Dedifferentiated amniotic fluid mesenchymal stem cell (primary cell): ENCODE results near the gene SSC5D.
"Not testable (repeated sequence)": the region's sequence is repeated elsewhere in the genome, so short reads cannot be mapped to it uniquely, and the experiment has no call there.

Experiments used
- DNase-seq: peaks from one replicate; pipeline ENCODE4 v3.0.0-alpha.2; 2016; ENCODE audit errors: extremely low spot score

Gene SSC5D

GRCh38 chr19:55487924-55488687 lies at the start of gene SSC5D:
Gene SSC5D, plus strand, starts transcription at chr19:55488436. Its CDS starts 154 bp downstream, at chr19:55488590.
- no peak for DNase-seq

DNA sequence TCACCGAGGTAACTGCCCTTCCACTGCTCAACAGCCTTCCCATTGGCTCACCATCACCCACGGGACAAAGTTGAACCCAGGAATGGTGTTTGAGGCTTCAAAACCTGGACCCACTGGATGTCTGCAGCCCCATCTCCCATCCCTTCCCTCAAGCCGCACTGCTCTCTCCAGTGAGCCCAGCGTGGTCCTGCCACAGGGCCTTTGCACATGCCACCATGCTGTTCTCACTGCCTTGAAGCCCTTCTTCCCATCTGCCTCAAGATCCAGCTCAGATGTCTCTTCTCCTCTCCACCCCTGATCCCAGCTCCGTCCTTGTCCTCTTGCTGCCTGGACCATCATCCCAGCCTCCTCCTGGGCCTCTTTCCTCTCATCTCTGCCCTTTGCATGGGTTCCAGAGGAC lies 49.2 kb upstream of the SSC5D start:
- no peak for DNase-seq

- no peak for DNase-seq
Measured at GRCh38 chr19:55440411-55441105, 47.7 kb upstream of the SSC5D start.

- no peak for DNase-seq
Measured at GRCh38 chr19:55441319-55441691, 46.9 kb upstream of the SSC5D start.

DNA sequence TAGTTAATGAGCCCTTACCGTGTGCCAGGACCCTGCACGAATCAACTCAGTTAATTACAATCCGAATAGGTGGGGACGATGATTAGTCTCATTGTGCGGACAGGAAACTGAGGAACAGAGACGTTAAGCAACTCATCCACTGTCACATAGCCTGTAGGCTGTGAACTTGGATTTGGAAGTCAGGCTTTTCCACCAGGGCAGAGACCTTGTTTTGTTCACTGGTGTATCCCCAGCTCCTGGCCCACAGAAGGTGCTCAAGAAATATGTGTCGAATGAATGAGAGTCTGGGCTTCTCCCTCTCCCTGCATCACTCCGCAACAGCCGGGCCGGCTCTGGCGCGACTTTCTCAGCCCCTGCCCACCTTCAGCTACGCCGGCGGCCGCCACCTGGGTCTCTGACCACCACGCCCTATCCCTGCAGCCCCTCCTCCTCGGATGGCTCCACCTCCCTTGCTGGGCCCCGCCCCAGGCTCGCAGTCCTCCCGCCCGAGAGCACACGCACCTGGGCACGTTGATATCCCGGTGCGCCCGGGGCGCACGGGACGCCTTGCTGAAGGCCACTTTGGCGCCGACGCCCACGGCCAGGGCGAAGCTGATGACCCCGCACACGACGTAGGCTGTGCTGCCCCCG lies 46.4 kb upstream of the SSC5D start:
- no peak for DNase-seq

DNA sequence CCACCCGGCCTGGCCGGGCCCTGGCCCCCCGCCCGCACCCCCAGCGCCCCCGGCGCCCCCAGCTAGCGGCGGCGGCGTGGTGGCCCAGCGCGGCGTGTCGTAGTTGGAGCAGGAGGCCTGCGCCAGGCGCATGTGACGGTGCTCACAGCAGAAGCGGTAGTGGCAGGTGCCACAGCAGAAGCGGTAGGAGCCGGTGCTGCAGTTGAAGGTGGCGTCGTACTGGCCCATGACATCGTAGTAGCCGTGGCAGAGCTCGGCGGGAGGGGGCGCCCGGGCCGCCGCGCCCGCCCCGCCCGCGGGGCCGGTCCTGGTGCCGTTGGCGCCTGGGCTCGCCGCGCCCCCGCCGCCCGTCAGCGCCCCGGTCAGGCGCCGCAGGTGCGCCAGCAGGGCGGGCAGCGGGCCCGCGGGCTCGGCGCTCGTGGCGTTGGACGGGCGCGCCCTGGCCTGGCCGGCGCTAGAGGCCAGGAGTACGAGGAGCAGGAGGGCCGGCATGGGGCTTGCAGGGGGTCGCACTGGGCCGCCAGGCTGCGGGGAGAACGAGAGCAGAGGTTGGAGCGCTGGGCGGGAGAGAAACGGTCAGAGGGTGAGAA lies 45.8 kb upstream of the SSC5D start:
- DNase-seq = no peak

DNA sequence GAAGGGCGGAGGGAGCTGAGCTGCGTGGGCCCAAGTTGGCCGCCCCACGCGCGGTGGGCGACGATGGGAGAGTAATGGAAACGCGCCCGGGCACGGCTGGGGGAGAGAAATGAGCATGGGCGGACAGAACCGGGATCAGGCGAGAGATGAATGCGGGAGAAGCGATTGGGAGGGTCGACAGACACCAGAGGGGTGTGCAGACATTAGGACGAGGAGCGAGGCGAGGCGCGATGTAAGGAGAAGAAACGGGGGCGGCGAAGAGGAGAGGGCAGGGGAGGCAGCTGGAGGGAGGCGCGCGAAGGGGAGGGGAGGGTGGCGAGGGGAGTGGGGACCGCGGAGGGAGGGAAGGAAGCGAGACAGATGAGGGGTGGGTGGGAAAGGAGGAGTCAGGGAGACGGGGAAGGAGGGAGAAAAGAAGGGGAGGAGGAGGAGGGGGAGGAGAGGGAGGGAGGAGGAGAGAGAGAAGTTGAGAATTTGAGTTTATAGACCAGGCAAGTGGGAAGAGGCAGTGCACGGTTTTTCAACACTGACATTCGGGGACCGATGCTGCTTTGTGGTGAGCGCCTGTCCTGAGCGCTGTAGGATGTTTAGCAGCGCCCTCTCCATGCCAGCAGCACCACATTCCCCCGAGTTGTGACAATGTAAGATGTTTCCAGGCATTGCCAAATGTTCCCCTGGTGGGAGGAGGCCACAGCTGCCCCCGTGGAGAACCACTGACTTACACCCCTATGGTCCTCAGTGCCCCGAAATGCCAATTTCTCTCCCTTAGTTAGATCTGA lies 45.0 kb upstream of the SSC5D start, which contains the start of gene SHISA7:
SHISA7 (minus strand) TSS at position 256 of the 779 bp plus-strand sequence. CDS start 437 bp downstream, outside the sequence.
- DNase-seq = no peak

DNA sequence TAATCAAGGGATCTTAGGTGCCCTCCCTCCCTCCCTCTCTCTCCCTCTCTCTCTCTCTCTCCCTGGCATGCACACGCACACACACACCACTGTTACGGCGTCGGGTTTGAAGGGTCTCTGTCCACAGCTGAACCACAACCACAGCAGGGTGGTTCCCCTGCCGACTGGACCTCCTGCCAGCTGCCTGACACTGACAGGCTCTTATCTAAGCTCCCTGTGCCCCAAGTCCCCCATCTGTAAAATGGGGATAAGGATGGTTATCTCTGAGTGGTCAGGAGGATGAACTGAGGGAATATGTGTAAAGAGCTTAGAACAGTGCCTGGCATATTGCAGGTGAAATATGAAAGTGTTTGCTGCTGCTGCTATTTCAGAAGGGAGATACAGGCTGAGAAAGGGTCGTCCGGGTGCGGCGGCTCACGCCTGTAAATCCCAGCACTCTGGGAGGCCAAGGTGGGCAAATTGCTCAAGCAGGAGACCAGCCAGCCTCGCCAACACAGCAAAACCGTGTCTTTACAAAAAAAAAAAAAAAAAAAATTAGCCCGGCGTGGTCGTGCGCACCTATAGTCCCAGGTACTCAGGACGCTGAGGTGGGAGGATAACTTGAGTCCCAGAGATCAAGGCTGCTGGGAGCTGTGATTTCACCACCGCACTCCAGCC lies 44.3 kb upstream of the SSC5D start:
- DNase-seq = no peak

DNA sequence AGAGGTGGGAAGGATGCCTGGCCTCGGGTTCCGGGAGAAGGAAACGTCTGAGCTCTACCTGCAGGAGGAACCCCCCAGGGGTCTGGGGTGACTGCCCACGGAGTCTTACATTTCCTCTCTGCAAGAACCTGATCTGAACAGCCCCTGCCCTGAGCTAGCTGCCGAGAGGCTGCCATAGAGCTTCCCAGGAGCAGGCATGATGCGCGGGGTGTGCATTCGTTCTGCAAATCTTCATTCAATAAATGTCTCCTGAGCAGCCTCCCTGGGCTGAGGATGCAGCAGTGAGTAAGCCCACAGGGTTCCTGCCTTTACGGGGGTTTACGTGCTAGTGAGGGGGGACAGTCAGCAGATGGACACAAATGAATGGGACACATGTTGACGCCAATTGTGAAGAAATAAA lies 43.6 kb upstream of the SSC5D start:
- DNase-seq = no peak

DNA sequence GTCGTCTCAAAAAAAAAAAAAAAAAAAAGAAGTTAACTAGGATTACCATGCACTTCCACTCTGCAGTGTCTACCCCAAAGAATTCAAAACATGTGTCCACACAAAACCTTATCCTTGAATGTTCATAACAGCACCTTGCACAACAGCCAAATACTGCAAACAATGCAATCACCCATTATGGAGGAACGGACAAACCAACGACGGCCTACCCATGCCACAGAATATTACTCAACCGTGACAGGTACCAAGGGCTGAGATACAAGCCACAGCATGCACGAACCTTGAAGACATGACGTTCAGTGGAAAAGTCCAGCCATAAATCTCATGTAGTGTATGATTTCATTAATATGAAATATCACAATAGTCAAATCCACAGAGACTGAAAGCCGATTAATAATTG lies 42.2 kb upstream of the SSC5D start:
- no peak for DNase-seq

GRCh38 chr19:55447421-55448174 lies 40.6 kb upstream of the SSC5D start:
- DNase-seq = no peak

GRCh38 chr19:55448175-55448490 lies 40.1 kb upstream of the SSC5D start:
- DNase-seq = not testable (repeated sequence)

- DNase-seq = no peak
Measured at GRCh38 chr19:55449469-55449868, 38.8 kb upstream of the SSC5D start.

DNA sequence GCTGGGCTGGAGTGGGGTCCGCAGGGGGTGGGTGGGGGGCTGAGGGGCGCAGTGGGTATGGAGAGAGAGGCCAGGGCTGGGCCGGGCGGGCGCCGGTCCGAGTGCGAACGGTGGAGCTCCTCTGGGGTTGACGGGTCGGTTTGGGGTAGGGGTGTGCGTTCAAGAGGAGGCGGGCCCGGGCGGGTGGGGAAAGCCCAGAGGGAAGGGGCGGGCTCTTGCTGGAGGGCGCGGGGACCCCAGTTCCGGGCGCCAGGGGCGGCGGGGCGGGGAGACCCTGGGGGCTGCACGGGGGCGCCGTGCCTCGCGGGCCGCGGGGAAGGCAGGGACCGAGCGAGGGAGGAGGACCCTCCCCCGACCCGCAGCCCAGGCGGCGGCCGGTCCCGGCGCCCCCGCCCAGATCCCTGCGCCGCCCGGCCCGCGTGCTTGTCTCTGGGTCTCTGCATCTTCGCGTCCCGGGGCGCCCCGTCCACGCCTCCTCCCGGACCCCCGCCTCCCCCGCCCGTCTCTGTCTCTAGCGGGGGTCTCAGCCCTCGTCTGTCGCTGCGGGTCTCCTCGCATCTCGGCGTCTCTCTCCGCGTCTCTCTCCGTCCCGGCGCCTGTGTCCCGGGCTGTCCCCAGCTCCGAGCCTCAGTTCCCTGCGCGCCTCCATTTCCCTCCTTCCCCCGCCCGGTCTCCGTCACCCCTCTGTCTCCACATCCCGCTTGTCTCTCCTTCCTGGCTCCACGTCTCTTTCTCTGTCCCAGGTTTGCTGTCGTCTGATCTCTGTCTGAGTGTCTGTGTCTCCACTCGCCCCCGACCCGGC lies 36.9 kb upstream of the SSC5D start:
- DNase-seq = no peak

DNA sequence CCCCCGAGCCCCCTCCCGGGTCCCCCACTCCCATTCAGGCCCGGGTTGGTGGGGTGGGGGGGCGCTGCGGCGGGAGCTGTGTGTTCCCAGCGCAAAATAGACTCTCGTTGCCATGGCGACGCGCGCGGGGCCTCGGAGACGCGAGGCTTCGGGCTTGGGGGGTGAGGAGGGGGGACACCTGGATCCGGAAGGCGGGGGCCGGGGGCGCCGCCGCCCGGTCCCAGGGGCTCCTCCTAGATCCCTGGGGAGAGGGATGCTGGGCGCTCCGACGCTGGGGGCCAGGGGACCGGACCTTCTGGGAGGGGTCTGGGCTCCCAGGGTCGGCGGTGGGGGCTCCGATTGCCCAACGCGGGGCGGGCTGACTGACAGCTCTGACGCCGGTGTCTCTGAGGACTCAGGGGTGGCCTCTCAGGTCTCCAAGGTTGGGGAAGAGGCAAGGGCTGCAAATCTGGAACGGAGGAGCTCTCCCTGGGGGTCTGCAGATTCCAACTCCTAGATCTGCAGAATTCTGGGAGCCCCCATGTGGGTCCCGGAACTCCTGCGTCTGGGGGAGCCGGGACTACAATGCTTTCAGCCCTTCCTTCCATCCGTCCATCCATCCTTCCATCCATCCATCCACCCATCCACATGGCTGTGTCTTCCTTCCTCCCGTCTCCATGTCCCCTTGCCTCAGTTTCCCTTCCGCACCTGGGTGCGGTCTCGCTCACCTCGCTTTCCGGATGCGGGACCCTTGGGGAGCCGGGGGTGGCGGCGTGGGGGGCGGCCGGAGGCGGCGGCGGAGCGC lies 36.1 kb upstream of the SSC5D start:
- no peak for DNase-seq

GRCh38 chr19:55452749-55453346 lies 35.4 kb upstream of the SSC5D start:
- no peak for DNase-seq

DNA sequence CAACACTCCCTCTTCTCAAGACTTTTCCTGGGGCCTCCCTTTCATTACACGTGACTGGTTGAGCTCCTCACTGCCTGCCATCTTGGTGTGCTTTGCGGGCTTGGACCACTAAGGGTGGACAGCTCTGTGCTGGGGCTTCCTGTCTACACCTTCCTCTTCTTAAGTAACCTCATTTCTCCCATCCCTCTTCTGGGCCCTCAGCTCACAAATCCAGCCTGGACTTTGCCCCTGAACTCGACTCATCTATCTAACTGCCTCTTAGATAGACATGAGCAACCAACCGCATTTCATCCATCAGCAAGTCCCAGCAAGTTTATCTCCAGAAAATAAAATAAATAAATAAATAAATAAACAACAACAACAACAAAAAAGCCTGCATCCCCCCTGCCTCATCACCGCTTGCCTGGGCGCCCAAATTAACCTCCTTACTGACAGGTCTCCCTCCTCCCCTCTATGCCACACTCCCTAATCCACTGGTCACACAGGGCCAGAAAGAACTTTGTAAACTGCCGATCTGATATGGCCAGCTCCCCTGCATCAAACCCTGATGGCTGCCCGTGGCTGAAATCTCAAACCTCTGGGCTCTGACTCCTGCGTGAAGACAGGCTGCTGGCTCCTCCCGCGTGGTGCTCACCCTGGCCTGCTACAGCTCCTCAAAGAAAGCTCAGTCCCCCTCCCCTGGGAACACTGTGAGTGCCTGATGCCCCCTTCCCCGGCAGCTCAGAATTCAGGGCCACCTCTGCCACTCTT lies 34.5 kb upstream of the SSC5D start:
- DNase-seq = no peak

DNA sequence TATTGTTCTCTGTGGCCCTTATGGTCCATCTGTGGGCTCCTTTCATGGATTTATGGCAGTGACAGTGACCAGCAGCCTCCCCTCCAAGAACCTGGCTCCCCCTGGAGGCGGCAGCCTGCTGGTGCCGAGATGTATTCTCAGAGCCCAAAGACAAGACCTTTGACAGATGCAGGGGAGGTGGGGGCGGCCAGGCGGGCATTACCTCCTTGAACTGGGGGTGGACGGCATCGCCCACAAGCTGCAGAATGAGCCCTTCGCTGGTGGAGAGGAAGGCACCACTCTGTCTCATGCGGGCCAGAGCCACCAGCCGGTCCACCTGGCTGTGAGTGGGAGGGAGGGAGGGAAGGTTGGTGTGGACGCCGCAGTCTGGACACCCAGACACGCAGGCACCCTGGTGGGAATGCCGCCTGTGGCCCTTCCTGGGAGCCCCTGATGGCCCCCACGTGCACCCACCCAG lies 33.4 kb upstream of the SSC5D start:
- DNase-seq = no peak
